Dendritic cell treated with granulocyte-macrophage colony-stimulating factor and Interleukin-4, amounts not matched to agents 40 ng/mL and 50 ng/mL, for 4 days (primary cell): ENCODE data around the gene TUBB1.
"Not testable (repeated sequence)": the region's sequence is repeated elsewhere in the genome, so short reads cannot be mapped to it uniquely, and the experiment has no call there.

Experiments used
- H3K27ac Mint-ChIP-seq: one replicate; pipeline ENCODE4 v1.8.0; 2022; ENCODE audit warnings: mild to moderate bottlenecking, mixed read lengths
- H3K27me3 Mint-ChIP-seq: one replicate; pipeline ENCODE4 v1.8.0; 2022; ENCODE audit warnings: mild to moderate bottlenecking, mixed read lengths
- H3K36me3 Mint-ChIP-seq: one replicate; pipeline ENCODE4 v1.8.0; 2022; ENCODE audit warnings: low read depth, mixed read lengths
- H3K4me1 Mint-ChIP-seq: one replicate; pipeline ENCODE4 v1.8.0; 2022; ENCODE audit warnings: low read depth, mixed read lengths
- H3K4me3 Mint-ChIP-seq: one replicate; pipeline ENCODE4 v1.8.0; 2022; ENCODE audit warnings: mild to moderate bottlenecking, moderate library complexity, mixed read lengths
- H3K9me3 Mint-ChIP-seq: one replicate; pipeline ENCODE4 v1.8.0; 2022; ENCODE audit warnings: mixed read lengths
- intact Hi-C: fragments of 100-400 bp; cut with micrococcal nuclease; formaldehyde crosslinking; loops from one replicate; pipeline ENCODE4 v1.15.0; 2022

TUBB1 gene

DNA sequence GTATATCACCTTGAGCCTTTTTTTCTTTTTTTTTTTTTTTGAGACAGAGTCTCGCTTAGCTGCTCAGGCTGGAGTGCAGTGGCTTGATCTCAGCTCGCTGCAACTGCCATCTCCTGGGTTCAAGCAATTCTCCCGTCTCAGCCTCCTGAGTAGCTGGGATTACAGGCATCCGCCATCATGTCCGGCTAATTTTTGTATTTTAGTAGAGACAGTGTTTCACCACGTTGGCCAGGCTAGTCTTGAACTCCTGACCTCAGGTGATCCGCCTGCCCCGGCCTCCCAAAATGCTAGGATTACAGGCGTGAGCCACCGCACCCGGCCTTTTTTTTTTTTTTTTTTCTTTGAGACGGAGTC is 36.1 kb upstream of the TUBB1 start:
- peaks cover 51% of the 10 kb centered on the region for H3K4me1 Mint-ChIP-seq
- H3K36me3 Mint-ChIP-seq, result peaks cover 30% of the 10 kb centered on the region
- H3K27me3 Mint-ChIP-seq, H3K27ac Mint-ChIP-seq, H3K9me3 Mint-ChIP-seq, H3K4me3 Mint-ChIP-seq: not testable (repeated sequence)
- intact Hi-C loops, result loop anchor here (5.0 to 10.0 kb wide), 2 partner anchors 52 to 91 kb away; partner anchors contain the start of gene ATP5F1E

DNA sequence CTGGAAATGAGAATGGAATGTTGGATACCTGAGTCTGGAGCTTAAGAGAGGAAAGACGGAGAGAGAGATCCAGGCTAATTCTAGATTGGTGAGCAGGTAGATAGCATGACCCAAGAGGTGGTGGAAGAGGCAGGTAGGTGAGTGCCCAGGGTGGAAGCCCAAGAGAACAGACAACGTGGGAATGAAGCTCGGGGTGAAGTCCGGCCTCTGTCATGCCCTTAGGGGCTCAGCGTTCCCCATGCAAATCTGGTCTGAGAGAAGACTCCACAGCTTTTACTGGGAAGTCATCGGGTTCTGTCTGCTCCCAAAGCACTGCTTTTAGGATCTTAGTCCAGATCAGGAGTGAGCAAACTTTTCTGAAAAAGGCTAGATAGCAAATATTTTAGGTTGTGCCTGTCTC is 34.5 kb upstream of the TUBB1 start:
- H3K4me3 Mint-ChIP-seq, result no peak overlapping the region

DNA sequence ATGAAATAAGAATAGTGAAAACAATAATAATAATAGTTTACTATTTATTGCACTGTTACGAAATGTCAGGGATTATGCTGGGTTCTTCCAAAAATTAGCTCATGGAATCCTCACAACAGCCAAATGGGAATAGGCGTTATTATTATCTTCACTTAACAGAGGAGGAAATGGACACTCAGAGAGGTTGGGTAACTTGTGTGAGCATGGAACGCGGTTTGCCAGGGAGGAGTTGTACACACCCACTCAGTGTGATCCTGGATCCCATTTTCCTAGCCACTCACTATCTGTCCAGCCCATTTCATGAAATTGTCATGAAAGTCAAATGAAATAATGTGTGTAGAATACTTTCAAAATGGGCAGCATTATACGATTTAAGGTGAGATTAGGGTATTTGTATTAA is 33.6 kb upstream of the TUBB1 start:
- no peaks in the 10 kb centered on the region for H3K27me3 Mint-ChIP-seq
- no peaks in the 10 kb centered on the region for H3K9me3 Mint-ChIP-seq
- no peak overlapping the region for H3K27ac Mint-ChIP-seq
- no peak overlapping the region for H3K4me3 Mint-ChIP-seq
- peaks cover 45% of the 10 kb centered on the region for H3K4me1 Mint-ChIP-seq
- intact Hi-C loops, result loop anchor here (10.0 kb wide), 1 partner anchor 49 kb away; the partner anchor contains the start of gene ATP5F1E
- peaks cover 56% of the 10 kb centered on the region for H3K36me3 Mint-ChIP-seq

More for the DNA sequence above, 34.5 kb upstream of the TUBB1 start:
- H3K27me3 Mint-ChIP-seq, result no peaks in the 10 kb centered on the region
- H3K27ac Mint-ChIP-seq, result no peak overlapping the region
- intact Hi-C loops, result loop anchor here (5.0 to 10.0 kb wide), 2 partner anchors 50 to 92 kb away; partner anchors contain the start of gene ATP5F1E
- H3K9me3 Mint-ChIP-seq, result no peaks in the 10 kb centered on the region
- H3K36me3 Mint-ChIP-seq, result peaks cover 46% of the 10 kb centered on the region
- peaks cover 45% of the 10 kb centered on the region for H3K4me1 Mint-ChIP-seq

DNA sequence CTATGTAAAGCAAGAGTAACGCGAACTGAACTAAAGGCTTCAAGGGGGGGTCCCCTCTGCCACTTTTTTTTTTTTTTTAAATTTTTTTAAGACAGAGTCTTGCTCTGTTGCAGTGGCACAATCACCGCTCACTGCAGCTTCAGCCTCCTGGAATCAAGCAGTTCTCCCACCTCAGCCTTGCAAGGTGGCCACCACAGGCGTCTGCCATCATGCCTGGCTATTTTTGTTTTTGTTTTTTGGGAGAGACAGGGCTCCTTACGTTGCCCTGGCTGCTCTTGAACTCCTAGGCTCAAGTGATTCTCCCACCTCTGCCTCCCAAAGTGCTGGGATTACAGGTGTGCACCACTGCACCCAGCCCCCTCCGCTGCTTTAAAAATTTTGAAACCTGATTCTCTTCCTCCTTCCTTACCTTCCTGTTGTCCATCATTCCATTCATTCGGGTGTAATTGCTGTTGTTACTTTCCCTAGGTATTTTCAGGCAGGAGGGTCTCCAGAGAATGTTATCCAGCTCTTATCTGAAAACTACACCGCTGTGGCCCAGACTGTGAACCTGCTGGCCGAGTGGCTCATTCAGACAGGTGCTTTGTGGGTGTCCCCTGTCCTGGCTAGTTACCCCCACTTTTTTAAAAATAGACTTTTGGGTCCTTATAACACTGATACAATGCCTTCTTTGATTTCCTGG is 32.8 kb upstream of the TUBB1 start:
- no peaks in the 10 kb centered on the region for H3K27me3 Mint-ChIP-seq
- peaks cover 63% of the 10 kb centered on the region for H3K36me3 Mint-ChIP-seq
- H3K27ac Mint-ChIP-seq, result no peak overlapping the region
- intact Hi-C loops, result loop anchor here (10.0 kb wide), 1 partner anchor 48 kb away; the partner anchor contains the start of gene ATP5F1E
- peaks cover 45% of the 10 kb centered on the region for H3K4me1 Mint-ChIP-seq
- H3K9me3 Mint-ChIP-seq, result no peaks in the 10 kb centered on the region
- H3K4me3 Mint-ChIP-seq, result no peak overlapping the region

DNA sequence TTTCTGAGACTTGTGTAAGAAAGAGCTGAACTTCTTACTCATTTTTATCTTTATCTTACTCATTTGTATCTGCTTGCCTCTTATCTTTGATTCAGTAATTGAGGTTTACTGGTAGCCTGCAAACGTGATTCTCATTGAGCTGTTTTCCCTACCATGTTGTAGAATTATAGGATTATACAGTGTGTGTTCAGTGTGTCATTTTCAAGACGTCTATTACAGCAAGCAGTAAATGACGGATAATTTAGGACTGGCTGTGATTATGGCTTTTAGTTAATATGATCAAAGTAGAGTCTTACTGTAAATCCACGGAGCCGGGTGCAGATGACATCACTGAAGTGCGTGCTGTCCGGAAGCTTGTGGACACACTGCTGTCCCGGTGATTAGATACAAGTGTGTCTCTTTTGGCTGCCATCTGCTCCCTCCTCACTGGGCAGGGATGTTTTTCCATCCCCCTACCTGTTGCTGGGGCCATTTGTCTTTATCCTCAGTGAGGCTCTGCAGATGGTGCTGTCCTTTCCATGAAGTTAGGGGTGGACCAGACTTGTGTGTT is 32.2 kb upstream of the TUBB1 start:
- Mint-ChIP-seq H3K27ac (no peak overlapping the region), H3K27me3 (no peaks in the 10 kb centered on the region), H3K4me1 (peaks cover 45% of the 10 kb centered on the region), H3K9me3 (no peaks in the 10 kb centered on the region), H3K4me3 (no peak overlapping the region), H3K36me3 (peaks cover 69% of the 10 kb centered on the region)
- intact Hi-C loops, result loop anchor here (10.0 kb wide), 1 partner anchor 48 kb away; the partner anchor contains the start of gene ATP5F1E

DNA sequence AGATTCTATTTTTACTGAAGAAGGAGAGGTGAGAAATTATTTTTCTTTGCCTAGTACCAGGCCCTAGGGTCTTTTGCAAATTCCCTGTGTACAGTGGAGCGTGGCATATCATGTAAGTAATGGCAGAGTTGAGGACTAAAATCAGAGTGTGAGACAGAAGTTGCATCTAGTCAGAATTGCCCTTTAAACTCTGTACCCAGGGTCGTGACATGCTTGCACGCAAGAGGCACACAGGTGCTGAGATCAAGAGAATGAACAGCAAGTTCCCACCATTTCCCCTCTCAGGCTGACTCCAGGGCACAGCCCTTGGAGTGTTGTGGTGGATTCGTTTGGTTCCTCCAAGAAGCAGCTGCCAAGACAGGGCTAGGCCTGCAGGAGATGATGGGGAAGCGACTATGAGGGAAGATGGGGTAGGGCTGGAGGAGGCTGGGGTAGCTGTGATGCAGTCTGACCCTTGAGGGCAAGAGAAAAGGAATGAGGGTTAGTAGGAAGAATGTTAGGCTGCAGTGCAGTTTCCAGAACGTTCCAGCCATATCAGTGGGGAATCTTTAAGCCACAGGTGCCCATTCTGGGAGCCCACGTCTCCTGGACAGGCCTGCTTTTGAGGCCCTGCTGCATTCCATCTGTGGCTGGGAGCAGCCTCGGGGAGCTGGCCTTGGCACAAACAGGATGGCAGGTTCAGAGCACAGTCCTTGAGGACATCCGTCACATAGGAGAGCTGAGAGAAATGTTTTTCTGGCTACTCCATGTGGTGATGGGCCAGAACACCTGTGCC is 31.3 kb upstream of the TUBB1 start:
- Mint-ChIP-seq H3K27me3 (no peaks in the 10 kb centered on the region), H3K36me3 (peaks cover 77% of the 10 kb centered on the region), H3K4me3 (no peak overlapping the region), H3K27ac (no peak overlapping the region), H3K4me1 (peaks cover 36% of the 10 kb centered on the region), H3K9me3 (no peaks in the 10 kb centered on the region)
- intact Hi-C loops, result loop anchor here (10.0 kb wide), 1 partner anchor 47 kb away; the partner anchor contains the start of gene ATP5F1E

DNA sequence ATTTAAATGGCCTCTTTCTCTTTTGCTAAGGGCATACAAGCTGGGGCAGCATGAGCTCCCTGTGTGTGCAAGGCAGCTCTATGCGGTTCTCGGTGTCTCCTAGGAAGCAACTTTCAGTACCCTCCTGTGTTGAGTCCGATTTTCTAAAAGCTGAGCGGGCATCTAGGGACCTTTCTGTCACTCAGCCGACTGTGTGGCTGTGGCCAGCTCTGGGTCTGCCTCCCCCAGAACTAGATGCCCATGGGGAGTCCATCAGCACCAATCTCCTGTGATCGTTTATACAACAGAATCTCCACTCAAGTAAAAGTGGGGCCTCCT is 30.7 kb upstream of the TUBB1 start:
- Mint-ChIP-seq H3K27ac (no peak overlapping the region), H3K27me3 (no peaks in the 10 kb centered on the region), H3K4me1 (peaks cover 35% of the 10 kb centered on the region), H3K36me3 (peaks cover 83% of the 10 kb centered on the region), H3K4me3 (no peak overlapping the region), H3K9me3 (no peaks in the 10 kb centered on the region)
- intact Hi-C loops, result loop anchor here (10.0 kb wide), 1 partner anchor 46 kb away; the partner anchor contains the start of gene ATP5F1E

DNA sequence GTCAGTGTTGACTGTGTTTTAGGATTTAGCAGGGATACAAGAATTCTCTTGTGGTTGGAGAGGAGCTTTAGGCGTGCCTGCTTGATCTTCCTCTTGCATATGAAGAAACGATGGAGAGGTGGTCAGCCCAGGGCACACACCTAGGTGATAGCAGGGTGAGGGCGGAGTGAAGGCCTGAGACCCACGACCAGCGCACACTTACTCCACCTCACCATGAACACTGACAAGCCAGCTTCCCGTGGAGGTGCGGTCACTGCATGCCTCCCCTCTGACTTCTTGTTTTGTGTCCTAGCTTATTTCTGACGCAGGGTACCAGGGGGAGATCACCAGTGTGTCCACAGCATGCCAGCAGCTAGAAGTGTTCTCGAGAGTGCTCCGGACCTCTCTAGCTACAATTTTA is 30.0 kb upstream of the TUBB1 start:
- Mint-ChIP-seq H3K9me3 (no peaks in the 10 kb centered on the region), H3K4me3 (no peak overlapping the region), H3K27ac (no peak overlapping the region), H3K4me1 (peaks cover 29% of the 10 kb centered on the region), H3K27me3 (no peaks in the 10 kb centered on the region), H3K36me3 (peaks cover 89% of the 10 kb centered on the region)
- intact Hi-C loops, result loop anchor here (10.0 kb wide), 1 partner anchor 46 kb away; the partner anchor contains the start of gene ATP5F1E

DNA sequence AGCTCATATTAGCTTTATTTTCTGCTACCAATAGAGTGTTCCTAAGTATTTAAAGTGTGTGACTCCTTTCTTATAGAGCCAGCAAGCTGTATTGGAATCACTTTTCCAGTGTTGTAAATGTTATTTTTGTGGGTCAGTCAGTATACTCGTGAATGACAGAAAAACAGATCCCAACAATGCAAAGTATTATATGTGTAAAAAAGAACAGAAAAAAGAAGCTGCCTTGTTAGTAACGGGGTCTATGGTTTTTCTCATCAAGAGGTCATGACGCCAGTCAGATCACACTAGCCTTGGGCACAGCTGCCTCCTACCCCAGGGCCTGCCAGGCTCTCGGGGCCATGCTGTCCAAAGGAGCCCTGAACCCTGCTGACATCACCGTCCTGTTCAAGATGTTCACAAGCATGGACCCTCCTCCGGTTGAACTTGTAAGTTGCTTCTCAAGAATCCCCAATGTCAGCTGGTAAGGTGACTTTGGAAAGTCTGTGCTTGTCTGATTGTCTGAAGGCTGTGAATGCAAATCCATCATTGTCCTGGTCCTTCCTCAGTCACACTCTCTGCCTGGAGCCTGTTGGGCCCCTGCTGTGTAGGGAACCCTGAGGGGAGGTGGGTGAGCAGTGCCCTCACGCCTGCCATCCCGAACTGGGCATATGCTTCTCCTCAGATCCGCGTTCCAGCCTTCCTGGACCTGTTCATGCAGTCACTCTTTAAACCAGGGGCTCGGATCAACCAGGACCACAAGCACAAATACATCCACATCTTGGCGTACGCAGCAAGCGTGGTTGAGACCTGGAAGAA is 28.4 kb upstream of the TUBB1 start:
- Mint-ChIP-seq H3K27me3 (no peaks in the 10 kb centered on the region), H3K9me3 (no peaks in the 10 kb centered on the region), H3K4me3 (no peak overlapping the region), H3K4me1 (peaks cover 21% of the 10 kb centered on the region), H3K27ac (no peak overlapping the region), H3K36me3 (peaks cover 98% of the 10 kb centered on the region)
- intact Hi-C loops, result loop anchor here (5.0 kb wide), 1 partner anchor 94 kb away; no protein-coding TSS in a partner anchor

DNA sequence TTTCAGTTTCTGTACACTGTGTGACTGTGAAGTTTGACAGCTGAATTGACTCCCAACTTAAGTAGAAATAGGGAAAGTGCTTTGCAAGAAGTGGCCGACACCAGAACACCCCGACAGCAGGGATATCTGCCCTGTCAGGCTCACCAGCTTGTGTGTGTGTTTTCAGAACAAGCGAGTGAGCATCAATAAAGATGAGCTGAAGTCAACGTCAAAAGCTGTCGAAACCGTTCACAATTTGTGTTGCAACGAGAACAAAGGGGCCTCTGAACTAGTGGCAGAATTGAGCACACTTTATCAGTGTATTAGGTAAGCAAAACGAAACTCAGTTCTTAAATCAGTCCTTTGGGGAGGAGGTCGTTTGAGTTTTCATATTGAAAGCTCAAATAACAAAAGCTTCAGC is 27.5 kb upstream of the TUBB1 start:
- Mint-ChIP-seq H3K4me1 (peaks cover 24% of the 10 kb centered on the region), H3K36me3 (peaks cover 98% of the 10 kb centered on the region), H3K27ac (peak overlapping the region; percentile 66), H3K4me3 (no peak overlapping the region), H3K9me3 (no peaks in the 10 kb centered on the region), H3K27me3 (no peaks in the 10 kb centered on the region)
- intact Hi-C loops, result loop anchor here (5.0 kb wide), 1 partner anchor 94 kb away; no protein-coding TSS in a partner anchor

DNA sequence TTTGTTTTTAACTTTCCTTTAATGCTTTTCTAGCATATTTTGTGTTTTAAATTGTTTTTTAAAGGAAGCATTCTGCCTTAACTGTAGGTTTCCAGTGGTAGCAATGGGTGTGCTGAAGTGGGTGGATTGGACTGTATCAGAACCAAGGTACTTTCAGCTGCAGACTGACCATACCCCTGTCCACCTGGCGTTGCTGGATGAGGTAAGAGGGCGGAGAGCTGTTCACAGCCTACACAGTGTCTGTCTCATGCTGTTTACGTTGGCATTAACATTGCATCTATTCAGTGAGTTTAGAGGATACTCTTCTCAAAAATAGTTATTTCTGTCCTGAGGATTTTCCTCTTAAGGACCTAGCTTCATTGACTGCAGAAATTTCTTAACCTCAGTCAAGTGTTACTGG is 26.3 kb upstream of the TUBB1 start:
- Mint-ChIP-seq H3K27me3 (no peaks in the 10 kb centered on the region), H3K36me3 (peaks cover 98% of the 10 kb centered on the region), H3K9me3 (no peaks in the 10 kb centered on the region), H3K27ac (peak overlapping the region; percentile 41), H3K4me3 (no peak overlapping the region), H3K4me1 (peaks cover 29% of the 10 kb centered on the region)
- intact Hi-C loops, result loop anchor here (5.0 kb wide), 1 partner anchor 96 kb away; no protein-coding TSS in a partner anchor

DNA sequence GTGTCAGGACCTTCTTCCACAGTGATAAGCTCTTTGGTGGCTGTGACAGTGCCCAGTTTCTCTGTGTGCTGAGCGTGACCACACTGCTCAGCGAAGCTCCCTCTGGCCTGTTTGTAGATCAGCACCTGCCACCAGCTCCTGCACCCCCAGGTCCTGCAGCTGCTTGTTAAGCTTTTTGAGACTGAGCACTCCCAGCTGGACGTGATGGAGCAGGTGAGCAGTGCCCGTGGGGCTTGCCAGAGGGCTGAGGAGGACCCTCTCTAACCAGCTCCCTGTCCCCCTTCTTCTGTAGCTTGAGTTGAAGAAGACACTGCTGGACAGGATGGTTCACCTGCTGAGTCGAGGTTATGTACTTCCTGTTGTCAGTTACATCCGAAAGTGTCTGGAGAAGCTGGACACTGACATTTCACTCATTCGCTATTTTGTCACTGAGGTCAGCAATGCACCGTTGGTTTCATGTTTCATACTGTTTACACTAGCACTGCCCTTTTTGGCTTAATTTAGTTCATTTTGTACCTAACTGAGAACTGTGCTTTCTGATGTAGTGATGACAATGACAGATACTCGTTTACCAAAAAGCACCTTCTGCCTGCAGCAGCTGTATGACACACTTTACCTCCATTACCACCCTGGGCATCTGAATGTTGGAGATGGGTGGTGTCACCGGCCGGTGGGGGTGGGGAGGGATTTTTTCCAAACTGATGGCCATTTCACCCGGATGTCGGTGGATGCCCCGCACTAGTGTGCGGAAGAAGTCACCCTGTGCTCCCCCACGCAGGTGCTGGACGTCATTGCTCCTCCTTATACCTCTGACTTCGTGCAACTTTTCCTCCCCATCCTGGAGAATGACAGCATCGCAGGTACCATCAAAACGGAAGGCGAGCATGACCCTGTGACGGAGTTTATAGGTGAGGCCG is 25.6 kb upstream of the TUBB1 start:
- Mint-ChIP-seq H3K36me3 (peaks cover 98% of the 10 kb centered on the region), H3K4me3 (no peak overlapping the region)

More for the DNA sequence above, 25.6 kb upstream of the TUBB1 start:
- peaks cover 31% of the 10 kb centered on the region for H3K4me1 Mint-ChIP-seq
- H3K27ac Mint-ChIP-seq, result peak overlapping the region; percentile 41
- H3K27me3 Mint-ChIP-seq, result no peaks in the 10 kb centered on the region
- intact Hi-C loops, result loop anchor here (5.0 kb wide), 1 partner anchor 96 kb away; no protein-coding TSS in a partner anchor
- no peaks in the 10 kb centered on the region for H3K9me3 Mint-ChIP-seq
